Loucy (cell line): Measurements from ENCODE around the gene SAMD9.

Source experiments
- H2AFZ ChIP-seq: fragments of 200-600 bp; sonication (generic); 2 replicates; pipeline ENCODE4 v1.6.0; 2016; ENCODE audit warnings: antibody characterized with exemption, mild to moderate bottlenecking, low read length, moderate library complexity
- H3F3A ChIP-seq: fragments of 200-600 bp; 2 replicates; pipeline ENCODE4 v1.6.0; 2016; ENCODE audit warnings: antibody characterized with exemption, low read depth, mild to moderate bottlenecking
- H3K27me3 ChIP-seq: fragments of 200-600 bp; sonication (generic); 2 replicates; pipeline ENCODE4 v1.6.1; 2014; ENCODE audit warnings: low read length, mild to moderate bottlenecking; ENCODE audit not compliant: insufficient read depth, poor library complexity, severe bottlenecking
- H3K36me3 ChIP-seq: fragments of 200-600 bp; sonication (generic); 2 replicates; pipeline ENCODE4 v1.6.1; 2016; ENCODE audit warnings: low read length; ENCODE audit not compliant: insufficient read depth
- H3K4me1 ChIP-seq: fragments of 200-600 bp; sonication (generic); 2 replicates; pipeline ENCODE4 v1.5.1; 2014; ENCODE audit warnings: low read length, mild to moderate bottlenecking; ENCODE audit not compliant: insufficient read depth, poor library complexity, severe bottlenecking
- H3K4me2 ChIP-seq: fragments of 200-600 bp; sonication (generic); 2 replicates; pipeline ENCODE4 v1.6.0; 2014; ENCODE audit warnings: antibody characterized with exemption, low read length, low read depth, mild to moderate bottlenecking; ENCODE audit not compliant: poor library complexity, severe bottlenecking
- H3K4me3 ChIP-seq: fragments of 200-600 bp; sonication (generic); 2 replicates; pipeline ENCODE4 v1.5.1; 2014; ENCODE audit warnings: low read length, mild to moderate bottlenecking, mixed read lengths; ENCODE audit not compliant: poor library complexity, severe bottlenecking
- H3K79me2 ChIP-seq: fragments of 200-600 bp; sonication (generic); 2 replicates; pipeline ENCODE4 v1.6.1; 2014; ENCODE audit warnings: low read length; ENCODE audit not compliant: insufficient read depth
- H3K9ac ChIP-seq: fragments of 200-600 bp; sonication (generic); 2 replicates; pipeline ENCODE4 v1.6.0; 2014; ENCODE audit warnings: mild to moderate bottlenecking, low read depth, low read length, moderate library complexity; ENCODE audit not compliant: poor library complexity, severe bottlenecking
- H3K9me2 ChIP-seq: fragments of 200-600 bp; sonication (generic); replicated peaks from 2 replicates; pipeline ENCODE4 v1.6.1; 2016; ENCODE audit warnings: low read depth, low read length, mixed read lengths
- H3K9me3 ChIP-seq: fragments of 200-600 bp; sonication (generic); 2 replicates; pipeline ENCODE4 v1.6.1; 2014; ENCODE audit warnings: mild to moderate bottlenecking, antibody characterized with exemption, low read length, low read depth; ENCODE audit not compliant: insufficient read depth
- H4K20me1 ChIP-seq: fragments of 200-600 bp; sonication (generic); 2 replicates; pipeline ENCODE4 v1.6.0; 2014; ENCODE audit warnings: antibody characterized with exemption, low read length, mild to moderate bottlenecking; ENCODE audit not compliant: insufficient read depth, poor library complexity, severe bottlenecking
- CTCF ChIP-seq: fragments of 200-600 bp; sonication (generic); conservative IDR thresholded peaks from 2 replicates; pipeline ENCODE4 v1.5.1; 2014; ENCODE audit warnings: mild to moderate bottlenecking, antibody characterized with exemption, low read length
- EZH2phosphoT487 ChIP-seq: fragments of 200-600 bp; IDR thresholded peaks from 2 replicates; pipeline ENCODE4 v1.6.1; 2018; ENCODE audit warnings: antibody characterized with exemption, mild to moderate bottlenecking, moderate library complexity, borderline replicate concordance

Gene SAMD9

GRCh38 chr7:93156884-93157283 is 39.1 kb upstream of the SAMD9 start:
- Histone ChIP-seq H3K9me2 (no peaks in the 10 kb centered on the region), H3K9ac (no peak overlapping the region), H3K9me3 (no peaks in the 10 kb centered on the region; the same call in 1 of the 2 replicates), H3K4me1 (no peaks in the 10 kb centered on the region), H3K27me3 (peaks cover 6% of the 10 kb centered on the region), H2AFZ (no peak overlapping the region), H4K20me1 (no peaks in the 10 kb centered on the region), H3K4me2 (no peak overlapping the region), H3K36me3 (no peaks in the 10 kb centered on the region), H3K79me2 (no peaks in the 10 kb centered on the region), H3F3A (no peaks in the 10 kb centered on the region), H3K4me3 (no peak overlapping the region)
- TF ChIP-seq CTCF (no peak), EZH2phosphoT487 (no peak)

DNA sequence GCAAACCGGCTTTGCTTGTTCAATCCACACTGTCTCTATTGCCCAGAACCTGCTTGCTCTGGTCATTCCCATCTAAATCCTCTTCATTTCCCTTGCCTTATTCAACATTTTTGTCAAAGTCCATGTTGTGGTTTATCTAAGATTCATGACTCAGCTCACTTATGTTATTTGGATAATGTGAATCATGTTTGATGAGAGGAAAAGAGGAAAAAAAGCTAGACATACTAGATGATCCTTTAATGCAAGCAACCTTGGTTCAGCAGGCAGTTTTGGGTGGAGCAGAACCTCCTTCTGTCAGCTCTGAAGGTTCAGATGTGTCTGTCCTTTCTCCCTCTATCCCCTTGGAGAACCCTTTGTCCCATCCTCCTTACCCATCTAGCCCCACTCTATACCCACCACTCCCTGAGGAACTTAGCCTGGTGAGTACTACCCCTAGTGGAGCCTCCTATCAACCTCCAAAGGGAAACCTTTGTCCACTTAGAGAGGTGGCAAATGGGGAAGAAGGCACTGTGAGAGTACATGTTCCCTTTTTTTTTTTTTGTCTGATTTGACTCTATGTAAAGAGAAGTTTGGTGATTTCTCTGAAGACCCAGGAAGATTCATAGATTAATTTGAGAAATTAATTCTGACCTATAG is 32.5 kb upstream of the SAMD9 start:
- TF ChIP-seq CTCF (no peak), EZH2phosphoT487 (no peak)
- no peak overlapping the region for H3K4me3 ChIP-seq
- H3K9me2 ChIP-seq: no peaks in the 10 kb centered on the region
- no peaks in the 10 kb centered on the region for H3K36me3 ChIP-seq
- H2AFZ ChIP-seq: peak overlapping the region; percentile 59; the same call in 1 of the 2 replicates
- no peaks in the 10 kb centered on the region for H3K79me2 ChIP-seq
- no peak overlapping the region for H3K4me2 ChIP-seq
- H3K27me3 ChIP-seq: peaks cover 6% of the 10 kb centered on the region
- H3K9ac ChIP-seq: no peak overlapping the region
- peaks cover 27% of the 10 kb centered on the region for H3K4me1 ChIP-seq
- H3K9me3 ChIP-seq: no peaks in the 10 kb centered on the region
- no peaks in the 10 kb centered on the region for H4K20me1 ChIP-seq
- no peaks in the 10 kb centered on the region for H3F3A ChIP-seq

- no peaks in the 10 kb centered on the region for H3K27me3 ChIP-seq
- H3F3A ChIP-seq: no peaks in the 10 kb centered on the region
- TF ChIP-seq CTCF (no peak), EZH2phosphoT487 (no peak)
- H3K36me3 ChIP-seq: no peaks in the 10 kb centered on the region
- H3K79me2 ChIP-seq: no peaks in the 10 kb centered on the region
- H3K9me2 ChIP-seq: no peaks in the 10 kb centered on the region
- peak overlapping the region; percentile 66 for H3K9ac ChIP-seq
- peak overlapping the region; percentile 86 for H3K4me3 ChIP-seq
- H2AFZ ChIP-seq: peak overlapping the region; percentile 97
- H3K4me2 ChIP-seq: peak overlapping the region; percentile 96
- no peaks in the 10 kb centered on the region for H3K9me3 ChIP-seq
- H4K20me1 ChIP-seq: no peaks in the 10 kb centered on the region
- peaks cover 27% of the 10 kb centered on the region for H3K4me1 ChIP-seq
These were observed 30.9 kb upstream of the SAMD9 start for GRCh38 chr7:93148727-93149126.
